ENCODE results near the gene ATL2.

GRCh38 chr2:38394041-38394440, 17.0 kb upstream of the ATL2 start:
- TF ChIP-seq CTCF (IDR thresholded peaks at IDR 0.05), result no peak
- TF ChIP-seq POLR2A (IDR thresholded peaks at IDR 0.05), result no peak
